ENCODE results near the gene UGT1A10.

- TF ChIP-seq CTCF (IDR thresholded peaks at IDR 0.05) (no peak), ZFX (IDR thresholded peaks at IDR 0.05; ENCODE audit: borderline replicate concordance) (no peak)
Observed at GRCh38 chr2:233691443-233692433, 55.5 kb downstream of the UGT1A10 start.
